Lower lobe of right lung (tissue), 2 donors: ENCODE measurements around the gene MYLK4. TPM values are rescaled to one million over a fixed set of nuclear protein-coding genes. Genes with fewer than 3 reads are reported as not detected.

Experiments
- ATAC-seq, 2 donors: fragments of 200-7000 bp; cut with Tn5 transposase; one replicate each; pipeline ENCODE4 v1.9.1; 2020 to 2022; ENCODE audit warnings: mild to moderate bottlenecking in 2 of 2, moderate library complexity in 2 of 2
- DNase-seq: peaks from one replicate; pipeline ENCODE4 v3.0.0-alpha.2; 2020
- H3K27ac ChIP-seq: fragments of 200-600 bp; one replicate; pipeline ENCODE4 v1.8.0; 2022
- H3K27me3 ChIP-seq: fragments of 200-600 bp; one replicate; pipeline ENCODE4 v1.8.0; 2022; ENCODE audit warnings: low read depth
- H3K36me3 ChIP-seq: fragments of 200-600 bp; one replicate; pipeline ENCODE4 v1.8.0; 2022; ENCODE audit warnings: mild to moderate bottlenecking
- H3K4me1 ChIP-seq: fragments of 200-600 bp; one replicate; pipeline ENCODE4 v1.8.0; 2022
- H3K4me3 ChIP-seq: fragments of 200-600 bp; one replicate; pipeline ENCODE4 v1.8.0; 2022; ENCODE audit warnings: mild to moderate bottlenecking
- H3K9me3 ChIP-seq: fragments of 200-600 bp; one replicate; pipeline ENCODE4 v1.8.0; 2022
- intact Hi-C: fragments of 100-400 bp; cut with DNase I; formaldehyde crosslinking; loops from one replicate; pipeline ENCODE4 v1.11.0; 2022
- total RNA-seq: library from RNA; stranded (reverse); fragmentation: NEBNext Ultra II Directional; extraction: Animal tissue kit (Norgen Biotek cat#: 25700); gene quantifications from one replicate; pipeline ENCODE4 v1.2.1, GENCODE V29; 2021
- TF ChIP-seq, protein P1 (sequence below): fragments of 200-600 bp; IDR thresholded peaks from one replicate; pipeline ENCODE4 v1.8.0; 2022; ENCODE audit warnings: antibody characterized with exemption, mild to moderate bottlenecking
- donor health status: DM: no; HTN: yes; CAD: no; lungs with severe emphysema.

MYLK4 gene
- total RNA-seq, 1 donor from 2014 or later: 0.56 TPM

- Histone ChIP-seq H3K27ac (no peak overlapping the region), H3K9me3 (no peaks in the 10 kb centered on the region), H3K4me3 (no peak overlapping the region), H3K4me1 (peaks cover 12% of the 10 kb centered on the region), H3K27me3 (no peaks in the 10 kb centered on the region), H3K36me3 (no peaks in the 10 kb centered on the region)
- TF ChIP-seq, protein P1, sequence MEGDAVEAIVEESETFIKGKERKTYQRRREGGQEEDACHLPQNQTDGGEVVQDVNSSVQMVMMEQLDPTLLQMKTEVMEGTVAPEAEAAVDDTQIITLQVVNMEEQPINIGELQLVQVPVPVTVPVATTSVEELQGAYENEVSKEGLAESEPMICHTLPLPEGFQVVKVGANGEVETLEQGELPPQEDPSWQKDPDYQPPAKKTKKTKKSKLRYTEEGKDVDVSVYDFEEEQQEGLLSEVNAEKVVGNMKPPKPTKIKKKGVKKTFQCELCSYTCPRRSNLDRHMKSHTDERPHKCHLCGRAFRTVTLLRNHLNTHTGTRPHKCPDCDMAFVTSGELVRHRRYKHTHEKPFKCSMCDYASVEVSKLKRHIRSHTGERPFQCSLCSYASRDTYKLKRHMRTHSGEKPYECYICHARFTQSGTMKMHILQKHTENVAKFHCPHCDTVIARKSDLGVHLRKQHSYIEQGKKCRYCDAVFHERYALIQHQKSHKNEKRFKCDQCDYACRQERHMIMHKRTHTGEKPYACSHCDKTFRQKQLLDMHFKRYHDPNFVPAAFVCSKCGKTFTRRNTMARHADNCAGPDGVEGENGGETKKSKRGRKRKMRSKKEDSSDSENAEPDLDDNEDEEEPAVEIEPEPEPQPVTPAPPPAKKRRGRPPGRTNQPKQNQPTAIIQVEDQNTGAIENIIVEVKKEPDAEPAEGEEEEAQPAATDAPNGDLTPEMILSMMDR: no peak
- intact Hi-C loops: no loop called here
- ATAC-seq (no peak), DNase-seq (no peak)
Measured at GRCh38 chr6:2630891-2631571, 119.7 kb downstream of the MYLK4 start.

DNA sequence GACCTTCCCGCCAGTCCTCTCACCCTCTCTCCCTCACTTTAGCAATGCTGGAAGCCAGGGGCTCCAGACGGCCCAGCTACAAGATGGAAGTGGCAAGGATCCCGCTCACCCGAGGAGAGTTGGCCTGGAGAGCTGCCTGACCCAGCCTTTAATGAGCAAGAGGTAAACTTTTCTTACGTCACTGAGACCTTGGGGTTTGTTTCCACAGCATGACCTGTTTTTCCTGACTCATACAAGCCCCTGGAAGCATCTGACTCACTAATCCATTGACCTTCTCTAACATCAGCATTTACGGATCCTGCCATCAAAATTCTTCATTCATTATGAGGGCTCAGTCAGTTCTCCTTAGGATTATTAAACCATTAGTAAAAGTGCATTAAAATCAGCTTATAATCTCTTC lies 120.4 kb downstream of the MYLK4 start:
- no peak for DNase-seq
- H3K4me1 ChIP-seq: peaks cover 12% of the 10 kb centered on the region
- ATAC-seq: no peak

GRCh38 chr6:2626401-2626800 lies 124.3 kb downstream of the MYLK4 start:
- DNase-seq (no peak), ATAC-seq (no peak)
- H3K4me1 ChIP-seq: no peaks in the 10 kb centered on the region
- TF ChIP-seq, protein P1: no peak
- no peaks in the 10 kb centered on the region for H3K9me3 ChIP-seq
- H3K27ac ChIP-seq: no peak overlapping the region
- no peaks in the 10 kb centered on the region for H3K27me3 ChIP-seq
- no peaks in the 10 kb centered on the region for H3K36me3 ChIP-seq
- intact Hi-C loops: no loop called here
- no peak overlapping the region for H3K4me3 ChIP-seq

More for the DNA sequence above, 120.4 kb downstream of the MYLK4 start:
- TF ChIP-seq, protein P1: no peak
- H3K9me3 ChIP-seq: no peaks in the 10 kb centered on the region
- intact Hi-C loops: no loop called here
- no peak overlapping the region for H3K27ac ChIP-seq
- no peak overlapping the region for H3K4me3 ChIP-seq
- H3K36me3 ChIP-seq: no peaks in the 10 kb centered on the region
- H3K27me3 ChIP-seq: no peaks in the 10 kb centered on the region

DNA sequence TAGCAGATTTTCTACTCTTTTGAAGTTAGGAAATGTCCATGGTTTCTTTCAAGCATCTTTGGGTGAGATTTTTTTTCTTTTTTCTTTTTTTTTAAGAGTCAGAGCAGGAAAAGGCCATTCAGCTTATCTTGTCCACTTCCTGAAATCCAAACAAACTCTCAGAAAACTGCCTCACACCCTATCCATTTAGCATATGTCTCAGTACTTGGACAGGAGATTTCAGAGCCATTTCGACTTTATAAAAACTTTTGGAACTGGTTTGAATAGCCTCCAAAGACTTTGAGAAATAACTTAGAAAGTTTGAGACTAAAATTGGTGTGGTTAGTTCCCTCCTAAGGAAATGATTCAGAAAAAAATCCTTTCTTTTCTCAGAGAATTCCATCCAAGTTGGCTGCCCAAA lies 125.1 kb downstream of the MYLK4 start:
- H3K4me1 ChIP-seq: no peaks in the 10 kb centered on the region
- no peak overlapping the region for H3K4me3 ChIP-seq
- TF ChIP-seq, protein P1: no peak
- H3K27me3 ChIP-seq: no peaks in the 10 kb centered on the region
- no peak for DNase-seq
- H3K36me3 ChIP-seq: no peaks in the 10 kb centered on the region
- ATAC-seq: no peak
- H3K9me3 ChIP-seq: no peaks in the 10 kb centered on the region
- intact Hi-C loops: no loop called here
- no peak overlapping the region for H3K27ac ChIP-seq

DNA sequence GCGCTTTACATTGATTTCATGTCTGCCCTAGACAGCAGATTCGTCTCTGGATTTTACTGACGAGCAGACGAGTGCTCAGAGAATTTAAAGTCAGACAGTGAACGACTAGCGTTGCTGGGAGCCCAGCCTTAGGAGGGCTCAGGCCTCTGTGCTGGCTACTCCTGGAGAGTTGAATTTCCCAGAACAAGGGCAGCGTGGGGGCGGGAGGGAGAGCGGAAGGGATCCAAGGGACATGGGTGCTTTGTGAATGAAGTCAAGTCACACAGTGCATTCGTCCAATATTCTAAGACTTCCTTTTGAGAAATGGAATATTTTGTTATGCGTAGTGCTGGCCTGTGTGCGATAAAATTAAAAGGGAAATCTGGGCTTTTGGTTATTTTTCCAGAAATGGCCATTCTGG lies 126.5 kb downstream of the MYLK4 start:
- Histone ChIP-seq H3K4me3 (no peak overlapping the region), H3K4me1 (no peaks in the 10 kb centered on the region), H3K27me3 (peaks cover 5% of the 10 kb centered on the region), H3K27ac (no peak overlapping the region), H3K36me3 (no peaks in the 10 kb centered on the region), H3K9me3 (no peaks in the 10 kb centered on the region)
- ATAC-seq (no peak), DNase-seq (no peak)
- TF ChIP-seq, protein P1: no peak
- intact Hi-C loops: no loop called here
